Mucosa of rectum (tissue), 2 donors: ENCODE measurements around the gene C16orf87.
"Not testable (repeated sequence)": the region's sequence is repeated elsewhere in the genome, so short reads cannot be mapped to it uniquely, and the experiment has no call there.

Experiments used
- H3K27ac ChIP-seq, 2 donors: one replicate each; pipeline ENCODE4 v1.7.0; 2013; ENCODE audit warnings: inconsistent platforms in 2 of 2, low read depth in 2 of 2, low read length in 2 of 2
- H3K27me3 ChIP-seq, 2 donors: one replicate each; pipeline ENCODE4 v1.7.0; 2013; ENCODE audit warnings: low read length in 2 of 2; ENCODE audit not compliant: control insufficient read depth in 2 of 2, insufficient read depth in 2 of 2
- H3K36me3 ChIP-seq, 2 donors: one replicate each; pipeline ENCODE4 v1.7.0; 2013; ENCODE audit warnings: low read length in 2 of 2; ENCODE audit not compliant: control insufficient read depth in 2 of 2, insufficient read depth in 2 of 2
- H3K4me1 ChIP-seq, 2 donors: one replicate each; pipeline ENCODE4 v1.7.0; 2013; ENCODE audit warnings: low read length in 2 of 2, mild to moderate bottlenecking in 1 of 2; ENCODE audit not compliant: control insufficient read depth in 2 of 2, insufficient read depth in 2 of 2
- H3K4me3 ChIP-seq, 2 donors: one replicate each; pipeline ENCODE4 v1.7.0; 2013; ENCODE audit warnings: low read length in 2 of 2
- H3K9ac ChIP-seq, 2 donors: one replicate each; pipeline ENCODE4 v1.7.0; 2013; ENCODE audit warnings: low read length in 2 of 2, low read depth in 1 of 2, mild to moderate bottlenecking in 1 of 2
- H3K9me3 ChIP-seq, 2 donors: one replicate each; pipeline ENCODE4 v1.7.0; 2013; ENCODE audit warnings: low read length in 2 of 2; ENCODE audit not compliant: control insufficient read depth in 2 of 2
- donor health status: healthy.
- donor health status: Normal muscosa, but diverticular disease.

Gene C16orf87

GRCh38 chr16:46785076-46785845 lies 45.7 kb downstream of the C16orf87 start:
- no peak overlapping the region for H3K4me3 ChIP-seq
- H3K27me3 ChIP-seq, result no peaks in the 10 kb centered on the region
- H3K36me3 ChIP-seq, result no peaks in the 10 kb centered on the region
- H3K9me3 ChIP-seq, result no peaks in the 10 kb centered on the region
- no peak overlapping the region for H3K9ac ChIP-seq
- peaks cover 3 to 5% of the 10 kb centered on the region in 2 donors for H3K4me1 ChIP-seq
- H3K27ac ChIP-seq, result no peak overlapping the region

DNA sequence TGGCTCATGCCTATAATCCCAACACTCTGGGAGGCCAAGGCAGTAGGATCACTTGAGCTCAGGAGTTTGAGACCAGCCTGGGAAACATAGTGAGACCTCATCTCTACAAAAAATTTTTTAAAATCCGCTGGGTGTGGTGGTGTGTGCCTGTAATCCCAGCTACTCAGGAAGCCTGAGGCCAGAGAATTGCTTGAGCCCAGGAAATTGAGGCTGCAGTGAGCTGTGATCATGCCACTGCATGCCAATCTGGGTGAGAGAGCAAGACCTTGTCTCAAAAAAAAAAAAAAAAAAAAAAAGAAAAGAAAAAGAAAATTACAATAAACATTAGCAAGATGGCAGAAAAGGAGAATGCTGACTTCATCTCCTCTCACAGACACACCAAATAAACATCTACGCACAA lies 46.4 kb downstream of the C16orf87 start:
- H3K4me1 ChIP-seq, H3K9me3 ChIP-seq, H3K9ac ChIP-seq, H3K27me3 ChIP-seq, H3K27ac ChIP-seq, H3K36me3 ChIP-seq, H3K4me3 ChIP-seq: not testable (repeated sequence)

GRCh38 chr16:46783800-46784199 lies 47.2 kb downstream of the C16orf87 start:
- H3K36me3 ChIP-seq, result no peaks in the 10 kb centered on the region
- H3K4me1 ChIP-seq, result no peaks in the 10 kb centered on the region
- H3K9ac ChIP-seq, result no peak overlapping the region
- H3K4me3 ChIP-seq, result no peak overlapping the region
- no peaks in the 10 kb centered on the region for H3K9me3 ChIP-seq
- no peak overlapping the region for H3K27ac ChIP-seq
- no peaks in the 10 kb centered on the region for H3K27me3 ChIP-seq

DNA sequence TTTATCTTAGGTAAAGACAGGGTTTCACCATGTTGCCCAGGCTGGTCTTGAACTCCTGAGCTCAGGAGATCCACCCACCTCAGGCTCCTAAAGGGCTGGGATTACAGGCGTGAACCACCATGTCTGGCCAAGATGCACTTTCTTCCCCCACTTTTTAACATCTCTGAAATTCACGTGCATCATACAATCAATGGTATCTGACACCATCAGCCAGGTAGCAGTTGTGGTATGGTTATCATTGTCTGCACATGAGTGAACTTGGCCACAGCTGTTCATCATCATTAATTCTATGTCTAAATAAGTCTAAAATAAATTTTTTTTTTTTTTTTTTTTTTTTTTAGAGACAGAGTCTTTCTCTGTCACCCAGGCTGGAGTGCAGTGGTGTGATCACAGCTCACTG lies 48.7 kb downstream of the C16orf87 start:
- Histone ChIP-seq H3K4me3 (no peak overlapping the region), H3K4me1 (no peaks in the 10 kb centered on the region), H3K27ac (no peak overlapping the region), H3K9me3 (no peaks in the 10 kb centered on the region), H3K9ac (no peak overlapping the region), H3K36me3 (no peaks in the 10 kb centered on the region), H3K27me3 (no peaks in the 10 kb centered on the region)

- Histone ChIP-seq H3K4me1 (no peaks in the 10 kb centered on the region), H3K9ac (no peak overlapping the region), H3K36me3 (no peaks in the 10 kb centered on the region), H3K4me3 (no peak overlapping the region), H3K27ac (no peak overlapping the region), H3K9me3 (no peaks in the 10 kb centered on the region), H3K27me3 (no peaks in the 10 kb centered on the region)
Observed at GRCh38 chr16:46777804-46778203, 53.2 kb downstream of the C16orf87 start.

DNA sequence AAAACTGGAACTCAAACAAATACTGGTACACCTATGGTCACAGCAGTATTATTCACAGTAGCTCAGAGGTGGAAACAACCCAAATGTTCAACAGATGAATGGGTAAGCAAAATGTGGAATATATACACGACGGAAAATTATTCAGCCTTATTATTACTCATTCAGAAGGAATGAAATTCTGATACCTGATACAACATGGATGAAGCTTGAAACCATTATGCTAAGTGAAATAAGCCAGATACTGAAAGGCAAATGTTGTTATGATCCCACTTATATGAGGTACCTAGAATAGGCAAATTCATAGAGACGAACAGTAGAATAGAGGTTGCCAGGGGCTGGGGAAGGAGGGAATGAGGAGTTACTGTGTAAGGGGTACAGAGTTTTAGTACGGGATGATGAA lies 55.8 kb downstream of the C16orf87 start:
- no peaks in the 10 kb centered on the region for H3K4me1 ChIP-seq
- H3K9me3 ChIP-seq, result no peaks in the 10 kb centered on the region
- H3K27me3 ChIP-seq, result no peaks in the 10 kb centered on the region
- H3K36me3 ChIP-seq, result no peaks in the 10 kb centered on the region
- no peak overlapping the region for H3K4me3 ChIP-seq
- no peak overlapping the region for H3K27ac ChIP-seq
- no peak overlapping the region for H3K9ac ChIP-seq

- Histone ChIP-seq H3K4me3 (no peak overlapping the region), H3K27me3 (no peaks in the 10 kb centered on the region), H3K36me3 (no peaks in the 10 kb centered on the region), H3K27ac (no peak overlapping the region), H3K9ac (no peak overlapping the region), H3K9me3 (no peaks in the 10 kb centered on the region), H3K4me1 (no peaks in the 10 kb centered on the region)
Observed at GRCh38 chr16:46774743-46775177, 56.2 kb downstream of the C16orf87 start.

DNA sequence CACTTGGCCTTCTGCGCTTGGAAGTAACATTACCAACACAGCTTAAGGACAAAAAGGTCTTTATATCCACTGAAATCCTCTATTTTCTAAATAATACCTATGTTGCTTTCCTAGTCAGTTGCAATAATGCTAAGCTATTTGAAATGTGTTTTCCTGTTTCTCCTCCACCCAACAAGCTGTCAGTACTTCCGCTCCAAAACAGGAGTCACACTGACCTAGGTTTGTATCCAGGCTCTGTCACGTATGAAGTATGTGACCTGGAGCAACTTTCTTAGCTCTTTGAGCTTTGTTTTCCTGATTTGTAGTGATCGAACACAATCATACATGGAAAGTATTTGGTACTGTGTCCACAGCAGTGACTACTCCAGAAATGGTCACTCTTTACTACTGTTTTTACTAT lies 58.5 kb downstream of the C16orf87 start:
- H3K27ac ChIP-seq, result no peak overlapping the region
- no peak overlapping the region for H3K4me3 ChIP-seq
- no peaks in the 10 kb centered on the region for H3K27me3 ChIP-seq
- H3K4me1 ChIP-seq, result no peaks in the 10 kb centered on the region
- no peaks in the 10 kb centered on the region for H3K9me3 ChIP-seq
- no peaks in the 10 kb centered on the region for H3K36me3 ChIP-seq
- H3K9ac ChIP-seq, result no peak overlapping the region

DNA sequence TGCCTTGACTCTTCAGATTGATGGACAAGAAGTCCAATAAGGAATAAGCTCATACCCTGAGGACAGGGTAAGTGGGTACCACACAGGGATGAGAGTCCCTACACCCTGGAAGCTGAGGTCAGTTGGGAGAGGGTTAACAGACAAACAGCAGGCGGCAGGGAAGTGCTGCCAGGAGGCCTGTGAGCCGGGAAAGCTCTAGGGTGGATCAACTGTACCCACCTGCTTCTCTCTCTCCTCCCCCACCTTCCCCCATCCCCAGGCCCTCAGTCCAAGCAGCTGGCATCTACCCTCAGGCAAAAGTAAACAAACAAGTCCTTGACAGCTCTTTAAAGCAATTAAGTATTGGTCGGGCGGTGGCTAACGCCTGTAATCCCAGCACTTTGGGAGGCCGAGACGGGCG lies 62.2 kb downstream of the C16orf87 start:
- Histone ChIP-seq H3K4me3 (no peak overlapping the region), H3K9ac (no peak overlapping the region), H3K4me1 (no peaks in the 10 kb centered on the region), H3K36me3 (no peaks in the 10 kb centered on the region), H3K9me3 (no peaks in the 10 kb centered on the region), H3K27ac (no peak overlapping the region), H3K27me3 (no peaks in the 10 kb centered on the region)

DNA sequence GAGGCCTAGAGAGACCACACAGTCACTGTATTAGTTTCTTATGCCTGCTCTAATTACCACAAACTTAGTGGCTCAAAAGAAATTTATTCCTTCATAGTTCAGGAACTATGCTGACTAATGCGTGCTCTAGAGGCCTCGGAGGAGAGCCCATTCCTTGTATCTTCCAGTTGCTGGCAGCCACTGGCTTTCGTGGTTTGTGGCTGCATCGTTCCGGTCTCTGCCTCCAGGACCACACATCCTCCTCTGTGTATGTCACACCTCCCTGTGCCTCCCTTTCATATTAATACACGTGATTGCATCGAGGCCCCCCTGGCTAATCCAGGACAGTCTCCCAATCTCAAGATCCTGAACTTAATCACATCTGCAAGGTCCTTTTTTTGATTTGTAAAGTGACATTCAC lies 65.9 kb downstream of the C16orf87 start:
- no peak overlapping the region for H3K4me3 ChIP-seq
- H3K27ac ChIP-seq, result no peak overlapping the region
- no peak overlapping the region for H3K9ac ChIP-seq
- H3K27me3 ChIP-seq, result no peaks in the 10 kb centered on the region
- no peaks in the 10 kb centered on the region for H3K4me1 ChIP-seq
- H3K36me3 ChIP-seq, result no peaks in the 10 kb centered on the region
- no peaks in the 10 kb centered on the region for H3K9me3 ChIP-seq
